HepG2 (cell line): ENCODE data around the gene ENHO. TPM values are rescaled to one million over a fixed set of nuclear protein-coding genes. Genes with fewer than 3 reads are reported as not detected.
A peak's percentile ranks its signal among the peaks of the same experiment; 100 is the strongest.

ENCODE experiments used
- BHLHE40 ChIP-seq: IDR thresholded peaks from 2 replicates; pipeline ENCODE4 v1.6.1; 2011; ENCODE audit warnings: low read length, improper control_type of control experiment
- ETV5 ChIP-seq: IDR thresholded peaks from 2 replicates; pipeline ENCODE4 v1.6.1; 2018; ENCODE audit warnings: missing biosample characterization, missing genetic modification reagents, inconsistent platforms, borderline replicate concordance
- GTF3A ChIP-seq: sonication (generic); formaldehyde crosslinking; conservative IDR thresholded peaks from 2 replicates; pipeline ENCODE4 v1.4.0; 2020; ENCODE audit warnings: mild to moderate bottlenecking, missing genetic modification reagents
- HDAC6 ChIP-seq: fragments of 200-600 bp; sonication (generic); IDR thresholded peaks from 2 replicates; pipeline ENCODE4 v1.7.0; 2017; ENCODE audit warnings: mild to moderate bottlenecking, antibody characterized with exemption, low read length, low read depth
- HMG20B ChIP-seq: conservative IDR thresholded peaks from 2 replicates; pipeline ENCODE4 v1.6.1; 2016; ENCODE audit warnings: missing genetic modification reagents, missing compliant biosample characterization
- HNF4G ChIP-seq, 2 experiments: sonication (generic) in 1 of 2; formaldehyde crosslinking in 1 of 2; IDR thresholded peaks; 2 replicates each; pipeline versions ENCODE4 v1.4.0 to v1.6.1; 2011 to 2020; ENCODE audit warnings: borderline replicate concordance in 2 of 2, low read depth in 2 of 2, mild to moderate bottlenecking in 2 of 2, low read length in 1 of 2, missing genetic modification reagents in 1 of 2, moderate library complexity in 1 of 2
- HOXD1 ChIP-seq: sonication (generic); formaldehyde crosslinking; IDR thresholded peaks from 2 replicates; pipeline ENCODE4 v1.5.0; 2020; ENCODE audit warnings: missing genetic modification reagents
- IKZF1 ChIP-seq: fragments of 450-650 bp; IDR thresholded peaks from 2 replicates; pipeline ENCODE4 v1.7.1; 2016
- KMT2A ChIP-seq: sonication (generic); formaldehyde crosslinking; IDR thresholded peaks from 2 replicates; pipeline ENCODE4 v1.4.0; 2020; ENCODE audit warnings: missing genetic modification reagents
- MED1 ChIP-seq: sonication (generic); formaldehyde crosslinking; IDR thresholded peaks from 2 replicates; pipeline ENCODE4 v1.4.0; 2020; ENCODE audit warnings: missing genetic modification reagents
- MIXL1 ChIP-seq: IDR thresholded peaks from 2 replicates; pipeline ENCODE4 v1.6.1; 2016
- MNT ChIP-seq: fragments of 450-650 bp; IDR thresholded peaks from 2 replicates; pipeline ENCODE4 v1.6.1; 2016
- PCBP2 ChIP-seq: fragments of 200-400 bp; formaldehyde crosslinking; optimal IDR thresholded peaks from 2 replicates; pipeline ENCODE3; 2018; ENCODE audit warnings: low read length, low read depth; ENCODE audit not compliant: poor library complexity, severe bottlenecking
- PHF21A ChIP-seq: sonication (generic); formaldehyde crosslinking; IDR thresholded peaks from 2 replicates; pipeline ENCODE4 v1.5.0; 2020; ENCODE audit warnings: mild to moderate bottlenecking, missing genetic modification reagents
- RFX3 ChIP-seq: IDR thresholded peaks from 2 replicates; pipeline ENCODE4 v1.6.1; 2016; ENCODE audit warnings: missing biosample characterization, missing genetic modification reagents
- RNF219 ChIP-seq: sonication (generic); formaldehyde crosslinking; IDR thresholded peaks from 2 replicates; pipeline ENCODE4 v1.5.0; 2020; ENCODE audit warnings: mild to moderate bottlenecking, missing genetic modification reagents
- ZFP36L2 ChIP-seq: sonication (generic); formaldehyde crosslinking; IDR thresholded peaks from 2 replicates; pipeline ENCODE4 v1.4.0; 2020; ENCODE audit warnings: missing genetic modification reagents
- ZFP90 ChIP-seq: sonication (generic); formaldehyde crosslinking; IDR thresholded peaks from 2 replicates; pipeline ENCODE4 v1.8.0; 2022; ENCODE audit warnings: missing genetic modification reagents, mild to moderate bottlenecking, inconsistent platforms, borderline replicate concordance
- ZMAT5 ChIP-seq: sonication (generic); formaldehyde crosslinking; IDR thresholded peaks from 2 replicates; pipeline ENCODE4 v1.5.0; 2020; ENCODE audit warnings: mild to moderate bottlenecking, low read depth, missing genetic modification reagents, borderline replicate concordance
- ZNF350 ChIP-seq: sonication (generic); formaldehyde crosslinking; IDR thresholded peaks from 2 replicates; pipeline ENCODE4 v1.4.0; 2020; ENCODE audit warnings: mild to moderate bottlenecking, low read depth, missing genetic modification reagents, borderline replicate concordance
- ZNF512B ChIP-seq: sonication (generic); formaldehyde crosslinking; IDR thresholded peaks from 2 replicates; pipeline ENCODE4 v1.5.1; 2020; ENCODE audit warnings: missing genetic modification reagents, mild to moderate bottlenecking, borderline replicate concordance
- ZNF678 ChIP-seq: sonication (generic); formaldehyde crosslinking; IDR thresholded peaks from 2 replicates; pipeline ENCODE4 v1.4.0; 2020; ENCODE audit warnings: mild to moderate bottlenecking, missing genetic modification reagents
- ZNF703 ChIP-seq: sonication (generic); formaldehyde crosslinking; IDR thresholded peaks from 2 replicates; pipeline ENCODE4 v1.5.1; 2020; ENCODE audit warnings: missing genetic modification reagents, mild to moderate bottlenecking, moderate library complexity, borderline replicate concordance
- ZSCAN25 ChIP-seq: sonication (generic); formaldehyde crosslinking; IDR thresholded peaks from 2 replicates; pipeline ENCODE4 v1.8.0; 2022; ENCODE audit warnings: mild to moderate bottlenecking, missing genetic modification reagents
- polyA plus RNA-seq, 8 experiments: library from polyadenylated mRNA; depleted of rRNA in 3 of 8; stranded (reverse) in 7 of 8; unstranded in 1 of 8; fragments of >200 nt; fragmentation: Illumina TruSeq in 4 of 8; extraction: Trizol in 4 of 8; gene quantifications; 2 replicates each; pipeline versions ENCODE4 v1.2.1 to v1.2.3, GENCODE V29; 2011 to 2016; ENCODE audit warnings: low read depth in 4 of 8, missing spikeins in 1 of 8, mixed read lengths in 1 of 8; ENCODE audit not compliant: insufficient read depth in 1 of 8
- total RNA-seq, 5 experiments: library from RNA; depleted of rRNA; stranded (reverse); fragments of >200 nt; fragmentation: Illumina TruSeq; extraction: Trizol; gene quantifications; 2 replicates each; pipeline ENCODE4 v1.2.3, GENCODE V29; 2016; ENCODE audit warnings: low read depth in 1 of 5

The ENHO gene
- total and polyA plus RNA-seq, 2 of the 13 experiments (the other 11 are each of a cell fraction or from before 2014, with no cell fraction given): 0.08 to 0.60 TPM

GRCh38 chr9:34522971-34523797 lies at the start of gene ENHO (continued):
- no peak for TF ChIP-seq RNF219 (CRISPR knock-in tag)
- TF ChIP-seq ZNF703 (CRISPR knock-in tag): no peak
- TF ChIP-seq IKZF1: no peak
- TF ChIP-seq MED1 (CRISPR knock-in tag): no peak
- TF ChIP-seq HOXD1: no peak
- no peak for TF ChIP-seq ETV5
- no peak for TF ChIP-seq HDAC6
- TF ChIP-seq ZNF678: no peak
- TF ChIP-seq ZNF512B: no peak
- TF ChIP-seq ZNF350 (CRISPR knock-in tag): no peak
- TF ChIP-seq PCBP2: no peak
- TF ChIP-seq PHF21A (CRISPR knock-in tag): no peak
- TF ChIP-seq KMT2A (CRISPR knock-in tag): no peak
- TF ChIP-seq GTF3A (CRISPR knock-in tag): no peak
- TF ChIP-seq MNT: no peak
- TF ChIP-seq ZMAT5 (CRISPR knock-in tag): no peak
- TF ChIP-seq ZSCAN25 (CRISPR knock-in tag): no peak
- TF ChIP-seq BHLHE40: peak; percentile 70
- TF ChIP-seq MIXL1 (CRISPR knock-in tag): no peak
- TF ChIP-seq ZFP36L2 (CRISPR knock-in tag): no peak
- TF ChIP-seq RFX3 (CRISPR knock-in tag): no peak
- no peak for TF ChIP-seq HMG20B (CRISPR knock-in tag)
- peak; percentile 40; the same call in 1 of the 2 replicates for TF ChIP-seq HNF4G (IDR thresholded peaks at IDR 0.05; ENCODE audit: borderline replicate concordance, low read depth, low read length)
- no peak for TF ChIP-seq HNF4G (CRISPR knock-in tag; IDR thresholded peaks at IDR 0.05; ENCODE audit: borderline replicate concordance, low read depth)
- TF ChIP-seq ZFP90 (CRISPR knock-in tag): no peak
